Keratinocyte (primary cell): ENCODE results near the gene PLEKHH1. TPM values are rescaled to one million over a fixed set of nuclear protein-coding genes. Genes with fewer than 3 reads are reported as not detected.

Source experiments
- DNase-seq: peaks from one replicate; pipeline ENCODE4 v3.0.0-alpha.2; 2011; ENCODE audit warnings: low read depth, missing footprints, low spot score
- FAIRE-seq: peaks from 2 replicates; lab custom pipeline; 2011; peaks lifted over from hg19 to GRCh38; lab: Jason Lieb, UNC
- H2AFZ ChIP-seq: 2 replicates; pipeline ENCODE4 v1.6.0; 2012; ENCODE audit warnings: low read length, control low read depth, inconsistent platforms; ENCODE audit not compliant: control insufficient read depth
- H3K27ac ChIP-seq: 2 replicates; pipeline ENCODE4 v1.5.1; 2011; ENCODE audit warnings: low read length; ENCODE audit not compliant: control insufficient read depth, insufficient read depth
- H3K27me3 ChIP-seq: 3 replicates; pipeline ENCODE4 v1.6.0; 2011; ENCODE audit warnings: low read length; ENCODE audit not compliant: control insufficient read depth, insufficient read depth; ENCODE audit errors: extremely low read depth
- H3K36me3 ChIP-seq, 2 experiments: 2 replicates in 1 of 2; 3 replicates in 1 of 2; pipeline ENCODE4 v1.5.1; 2011; ENCODE audit warnings: low read length in 2 of 2, mild to moderate bottlenecking in 1 of 2; ENCODE audit not compliant: control insufficient read depth in 2 of 2, insufficient read depth in 2 of 2; ENCODE audit errors: extremely low read depth in 1 of 2
- H3K4me1 ChIP-seq: 3 replicates; pipeline ENCODE4 v1.5.1; 2011; ENCODE audit warnings: low read length; ENCODE audit not compliant: control insufficient read depth, insufficient read depth; ENCODE audit errors: extremely low read depth
- H3K4me2 ChIP-seq: 3 replicates; pipeline ENCODE4 v1.6.0; 2011; ENCODE audit warnings: low read depth, low read length; ENCODE audit not compliant: control insufficient read depth, insufficient read depth; ENCODE audit errors: extremely low read depth
- H3K4me3 ChIP-seq, 3 experiments: fragments of 200-600 bp in 1 of 3; sonication (generic) in 1 of 3; 2 replicates in 2 of 3; 3 replicates in 1 of 3; pipeline ENCODE4 v1.5.1; 2011 to 2016; ENCODE audit warnings: low read length in 3 of 3, mild to moderate bottlenecking in 3 of 3, control low read depth in 2 of 3, inconsistent platforms in 1 of 3, low read depth in 1 of 3, mixed read lengths in 1 of 3, mixed run types in 1 of 3, moderate library complexity in 1 of 3; ENCODE audit not compliant: control insufficient read depth in 2 of 3, insufficient read depth in 2 of 3; ENCODE audit errors: extremely low read depth in 1 of 3
- H3K79me2 ChIP-seq: 2 replicates; pipeline ENCODE4 v1.6.0; 2012; ENCODE audit warnings: low read length; ENCODE audit not compliant: control insufficient read depth, insufficient read depth
- H3K9ac ChIP-seq: 3 replicates; pipeline ENCODE4 v1.6.0; 2011; ENCODE audit warnings: low read length; ENCODE audit not compliant: control insufficient read depth, insufficient read depth; ENCODE audit errors: extremely low read depth
- H3K9me1 ChIP-seq: 3 replicates; pipeline ENCODE4 v1.6.0; 2011; ENCODE audit warnings: low read length; ENCODE audit not compliant: control insufficient read depth, insufficient read depth; ENCODE audit errors: extremely low read depth
- H3K9me3 ChIP-seq: 2 replicates; pipeline ENCODE4 v1.5.1; 2012; ENCODE audit warnings: low read depth, low read length; ENCODE audit not compliant: control insufficient read depth
- H4K20me1 ChIP-seq: 3 replicates; pipeline ENCODE4 v1.6.0; 2011; ENCODE audit warnings: low read length; ENCODE audit not compliant: control insufficient read depth, insufficient read depth; ENCODE audit errors: extremely low read depth
- EZH2 ChIP-seq: IDR thresholded peaks from one replicate; pipeline ENCODE4 v1.6.1; 2012; ENCODE audit warnings: inconsistent platforms, mild to moderate bottlenecking, low read length, moderate library complexity
- dilution Hi-C: fragments of 300-500 bp; cut with MboI; formaldehyde crosslinking; loops from one replicate; pipeline ENCODE4 v1.7.0; 2020; ENCODE audit warnings: low sequenced_read_pairs; ENCODE audit not compliant: extremely low pct_ligation_motif_present
- polyA plus RNA-seq, 5 experiments: library from polyadenylated mRNA; depleted of rRNA in 3 of 5; stranded (reverse) in 3 of 5; stranded (forward) in 1 of 5; unstranded in 1 of 5; fragments of >200 nt; gene quantifications; 1 replicate in 1 of 5; 2 replicates in 3 of 5; 3 replicates in 1 of 5; pipeline versions ENCODE4 v1.2.1 to v1.2.3, GENCODE V29; 2011 to 2012; ENCODE audit warnings: missing spikeins in 2 of 5, low read depth in 1 of 5, low replicate concordance in 1 of 5
- TF ChIP-seq, protein P1 (sequence below), 3 experiments: IDR thresholded peaks in 1 of 3; conservative IDR thresholded peaks in 1 of 3; optimal IDR thresholded peaks in 1 of 3; 2 replicates in 2 of 3; 3 replicates in 1 of 3; pipeline versions ENCODE3 to v1.5.1; 2011; ENCODE audit warnings: low read length in 3 of 3, mild to moderate bottlenecking in 3 of 3, moderate library complexity in 2 of 3, control low read depth in 1 of 3, inconsistent platforms in 1 of 3; ENCODE audit not compliant: insufficient read depth in 2 of 3; ENCODE audit errors: extremely low read depth in 1 of 3

Gene PLEKHH1
- polyA plus RNA-seq, 1 donor (not counting 4 experiments of a cell fraction or from before 2014, with no cell fraction given) = 4.4 TPM

GRCh38 chr14:67575684-67576083 lies 42.6 kb downstream of the PLEKHH1 start:
- Histone ChIP-seq H2AFZ (no peak overlapping the region), H3K4me1 (no peaks in the 10 kb centered on the region), H3K4me2 (no peak overlapping the region), H3K9ac (no peak overlapping the region), H3K4me3 (no peak overlapping the region), H3K9me3 (no peaks in the 10 kb centered on the region), H3K27me3 (no peaks in the 10 kb centered on the region), H3K79me2 (no peaks in the 10 kb centered on the region), H3K27ac (no peak overlapping the region), H3K36me3 (peaks cover 0 to 11% of the 10 kb centered on the region in 2 experiments), H3K9me1 (no peaks in the 10 kb centered on the region), H4K20me1 (no peaks in the 10 kb centered on the region)
- FAIRE-seq (no peak), DNase-seq (no peak)
- dilution Hi-C loops = no loop called here
- no peak for TF ChIP-seq EZH2
- TF ChIP-seq, protein P1, sequence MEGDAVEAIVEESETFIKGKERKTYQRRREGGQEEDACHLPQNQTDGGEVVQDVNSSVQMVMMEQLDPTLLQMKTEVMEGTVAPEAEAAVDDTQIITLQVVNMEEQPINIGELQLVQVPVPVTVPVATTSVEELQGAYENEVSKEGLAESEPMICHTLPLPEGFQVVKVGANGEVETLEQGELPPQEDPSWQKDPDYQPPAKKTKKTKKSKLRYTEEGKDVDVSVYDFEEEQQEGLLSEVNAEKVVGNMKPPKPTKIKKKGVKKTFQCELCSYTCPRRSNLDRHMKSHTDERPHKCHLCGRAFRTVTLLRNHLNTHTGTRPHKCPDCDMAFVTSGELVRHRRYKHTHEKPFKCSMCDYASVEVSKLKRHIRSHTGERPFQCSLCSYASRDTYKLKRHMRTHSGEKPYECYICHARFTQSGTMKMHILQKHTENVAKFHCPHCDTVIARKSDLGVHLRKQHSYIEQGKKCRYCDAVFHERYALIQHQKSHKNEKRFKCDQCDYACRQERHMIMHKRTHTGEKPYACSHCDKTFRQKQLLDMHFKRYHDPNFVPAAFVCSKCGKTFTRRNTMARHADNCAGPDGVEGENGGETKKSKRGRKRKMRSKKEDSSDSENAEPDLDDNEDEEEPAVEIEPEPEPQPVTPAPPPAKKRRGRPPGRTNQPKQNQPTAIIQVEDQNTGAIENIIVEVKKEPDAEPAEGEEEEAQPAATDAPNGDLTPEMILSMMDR (optimal IDR thresholded peaks at IDR 0.05 in 1 of 3, IDR thresholded peaks at IDR 0.05 in 1 of 3, conservative IDR thresholded peaks at IDR 0.05 in 1 of 3; ENCODE audit: extremely low read depth in 1 of 3, insufficient read depth in 2 of 3, low read length in 3 of 3) = no peak

DNA sequence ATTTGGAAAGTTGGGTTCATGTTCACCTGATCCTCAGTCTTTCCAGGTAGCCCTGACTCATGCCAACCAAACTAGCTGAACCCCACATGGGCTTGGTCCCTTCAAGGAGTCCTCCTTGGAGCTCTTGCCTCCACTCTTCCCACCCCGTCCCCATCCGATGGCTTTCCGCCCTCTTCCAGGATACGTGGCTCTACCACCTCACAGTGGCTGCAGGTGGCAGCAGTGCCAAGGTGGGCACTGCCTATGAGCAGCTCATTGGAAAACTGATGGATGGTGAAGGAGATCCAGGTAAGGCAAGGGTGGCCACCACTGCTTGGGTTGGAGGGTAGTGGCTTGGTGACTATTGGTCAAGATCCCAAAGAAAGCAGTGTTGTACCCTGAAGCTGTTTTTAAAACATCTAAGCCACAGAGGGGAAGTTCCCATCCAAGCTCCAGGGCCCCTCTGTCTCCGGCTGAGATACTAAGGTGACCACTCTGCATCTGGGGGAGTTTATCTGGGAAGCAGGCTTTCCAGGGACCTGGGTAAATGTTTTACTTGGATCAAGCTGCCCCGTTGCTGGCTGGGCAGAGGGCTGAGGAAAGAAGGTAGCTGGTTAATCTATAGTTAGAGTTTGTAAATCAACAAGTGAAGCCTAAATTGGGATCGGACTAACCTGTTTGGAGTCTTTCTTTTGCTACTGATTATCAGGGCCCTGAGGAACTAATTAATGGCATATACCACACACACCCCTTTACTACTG lies 43.3 kb downstream of the PLEKHH1 start:
- no peak overlapping the region for H3K9ac ChIP-seq
- no peaks in the 10 kb centered on the region for H3K4me1 ChIP-seq
- no peak overlapping the region for H3K27ac ChIP-seq
- H3K27me3 ChIP-seq = no peaks in the 10 kb centered on the region
- H2AFZ ChIP-seq = no peak overlapping the region
- H3K4me3 ChIP-seq = no peak overlapping the region
- dilution Hi-C loops = no loop called here
- H3K4me2 ChIP-seq = no peak overlapping the region
- FAIRE-seq (no peak), DNase-seq (no peak)
- peaks cover 0 to 11% of the 10 kb centered on the region in 2 experiments for H3K36me3 ChIP-seq
- no peaks in the 10 kb centered on the region for H3K9me3 ChIP-seq
- no peaks in the 10 kb centered on the region for H3K79me2 ChIP-seq
- no peaks in the 10 kb centered on the region for H4K20me1 ChIP-seq
- no peaks in the 10 kb centered on the region for H3K9me1 ChIP-seq
- TF ChIP-seq, protein P1 (optimal IDR thresholded peaks at IDR 0.05 in 1 of 3, IDR thresholded peaks at IDR 0.05 in 1 of 3, conservative IDR thresholded peaks at IDR 0.05 in 1 of 3; ENCODE audit: extremely low read depth in 1 of 3, insufficient read depth in 2 of 3, low read length in 3 of 3) = peak in 1 of 3 experiments; percentile 1
- TF ChIP-seq EZH2 = no peak
